ENCODE measurements around the gene BCL10.

Gene BCL10

GRCh38 chr1:85297855-85298629, 21.6 kb upstream of the BCL10 start:
- no peak for DNase-seq

- DNase-seq = no peak
These were observed 21.1 kb upstream of the BCL10 start for GRCh38 chr1:85297538-85297854.

GRCh38 chr1:85296980-85297379, 20.5 kb upstream of the BCL10 start:
- no peak for DNase-seq

DNA sequence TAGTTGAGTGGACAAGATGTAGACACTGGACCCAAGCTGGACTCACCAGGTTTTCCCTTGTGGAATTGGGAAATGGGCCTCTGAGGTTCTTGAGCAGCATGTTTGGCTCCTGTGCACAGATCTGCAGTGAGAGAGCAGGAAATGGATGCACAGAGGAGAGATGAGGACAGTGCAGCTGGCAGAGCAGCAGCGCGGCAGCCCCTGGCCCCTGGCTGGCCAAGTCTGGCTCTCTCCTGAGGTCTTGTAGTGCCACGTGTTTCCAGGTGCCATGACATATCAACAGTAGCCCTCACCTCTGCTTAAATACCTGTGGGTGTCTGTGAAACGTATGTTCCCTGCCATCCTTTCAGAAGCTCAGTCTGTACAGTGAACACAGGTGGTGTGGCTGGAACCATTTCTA, 19.2 kb upstream of the BCL10 start:
- no peak for DNase-seq

GRCh38 chr1:85295006-85295431, 18.6 kb upstream of the BCL10 start:
- no peak for DNase-seq

DNA sequence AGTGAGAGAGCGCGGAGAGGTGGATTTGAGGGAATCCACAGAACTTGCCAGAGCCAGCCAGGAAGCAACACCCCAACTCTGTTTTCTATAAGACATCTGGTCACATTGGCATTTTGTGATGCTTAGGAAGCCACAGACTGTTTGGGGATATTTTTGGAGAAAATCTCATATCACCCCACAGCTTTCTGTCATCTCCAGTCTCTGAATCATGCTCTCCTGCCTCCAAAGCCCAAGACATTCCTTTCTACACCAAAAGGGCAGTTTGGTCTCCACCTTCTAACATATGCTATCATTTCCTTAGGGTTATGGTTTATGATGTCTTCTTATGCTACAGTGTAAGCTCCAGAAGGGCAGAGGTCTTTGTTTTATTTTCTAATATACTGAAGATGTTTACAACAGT, 14.4 kb upstream of the BCL10 start:
- DNase-seq = no peak

DNA sequence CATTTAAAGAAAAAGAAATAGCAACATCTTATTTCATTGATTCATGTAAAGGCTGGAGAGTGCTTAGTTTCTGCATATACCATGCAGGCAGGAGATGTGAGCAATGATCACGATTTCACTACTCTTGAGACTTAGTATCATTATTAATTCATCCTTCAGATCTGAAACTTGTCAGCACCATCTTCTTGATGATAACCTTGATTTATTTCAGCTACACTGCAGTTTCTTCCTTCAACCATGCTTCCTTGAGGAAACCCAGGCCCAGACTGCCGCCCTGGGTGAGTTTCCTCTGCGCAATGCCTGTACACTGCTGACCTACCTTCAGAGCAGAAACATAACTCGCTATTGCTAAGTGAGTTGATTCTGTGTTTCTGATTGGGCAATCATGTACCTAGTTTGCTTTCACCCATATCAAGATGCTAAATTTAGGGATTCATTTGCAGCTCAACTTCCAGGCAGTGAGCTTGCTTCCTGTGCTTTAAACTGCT, 13.5 kb upstream of the BCL10 start:
- DNase-seq = no peak

- peak in 1 of 2 donors; percentile 3 for DNase-seq
These were observed 12.9 kb upstream of the BCL10 start for GRCh38 chr1:85289207-85289847.

DNA sequence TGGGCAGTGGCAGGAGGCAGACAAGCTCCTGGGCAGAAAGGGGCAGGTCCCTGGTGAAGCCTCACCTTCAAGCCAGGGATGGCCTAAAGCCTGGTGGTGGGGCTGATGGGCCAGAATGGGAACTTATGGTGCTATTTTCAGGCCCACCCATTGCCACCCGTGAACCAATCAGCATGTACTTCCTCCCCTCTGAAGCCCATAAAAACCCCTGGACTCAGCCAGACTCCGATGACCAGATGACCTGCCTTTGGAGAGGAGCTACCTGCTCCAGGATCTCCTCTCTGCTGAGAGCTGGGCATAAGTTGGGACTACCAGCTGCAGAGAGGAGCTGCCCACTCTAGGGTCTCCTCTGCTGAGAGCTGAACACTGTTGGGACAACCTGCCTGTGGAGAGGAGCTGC, 7.8 kb upstream of the BCL10 start:
- DNase-seq = no peak

GRCh38 chr1:85283475-85284199, 7.2 kb upstream of the BCL10 start:
- no peak for DNase-seq

GRCh38 chr1:85282424-85282823, 6.0 kb upstream of the BCL10 start:
- DNase-seq = no peak

GRCh38 chr1:85280636-85281035, 4.2 kb upstream of the BCL10 start:
- DNase-seq = no peak

DNA sequence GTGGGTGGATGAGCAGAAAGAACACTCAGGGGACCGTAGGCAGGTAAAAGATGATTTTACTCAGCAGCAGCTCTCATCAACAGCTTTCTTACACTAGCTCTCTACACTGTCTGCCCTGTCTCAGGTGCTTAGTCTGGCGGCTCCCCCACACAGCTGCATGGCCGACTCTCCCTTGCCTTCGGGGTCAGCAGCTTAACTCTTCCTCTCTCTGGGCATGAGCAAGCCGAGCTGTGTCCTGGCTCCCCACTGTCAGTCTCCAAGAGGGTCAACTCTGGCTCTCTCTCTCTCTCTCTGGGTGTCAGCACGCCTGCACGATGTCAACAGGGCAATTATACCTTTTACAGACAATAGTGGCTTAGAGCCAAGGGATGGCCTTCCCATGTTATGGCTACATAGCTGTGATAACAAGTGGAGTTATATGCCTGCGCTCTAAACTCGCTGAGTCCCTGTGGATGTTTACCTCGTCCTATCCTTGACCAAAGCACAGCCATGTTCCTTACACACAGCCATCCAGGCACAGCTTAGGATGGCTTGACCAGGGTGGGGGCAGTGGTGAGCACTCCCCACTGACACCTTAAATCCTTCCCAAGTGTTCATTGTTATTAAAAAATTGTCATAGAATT, 3.1 kb upstream of the BCL10 start:
- DNase-seq = no peak

DNA sequence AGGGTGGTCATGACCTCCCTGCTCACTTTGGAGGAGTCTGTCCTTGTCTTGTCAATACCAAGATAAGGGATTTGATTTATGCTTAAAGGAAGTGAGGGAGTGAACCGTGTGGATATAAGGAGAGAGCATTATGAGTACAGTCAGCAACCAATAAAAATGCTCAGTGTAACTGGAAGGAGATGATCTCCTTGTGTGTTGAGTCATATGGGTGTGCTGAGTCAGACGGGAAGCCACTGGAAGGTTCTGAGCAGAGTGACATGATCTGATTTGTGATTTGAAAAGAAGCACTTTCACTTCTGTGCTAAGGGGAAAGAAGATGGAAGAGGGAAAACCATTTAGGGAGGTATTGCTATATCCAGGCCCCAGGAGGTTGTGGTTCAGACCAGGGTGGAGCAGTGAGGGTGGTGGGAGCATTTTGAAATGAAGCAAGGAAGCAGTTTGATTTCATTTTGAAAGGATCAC, 2.5 kb upstream of the BCL10 start:
- DNase-seq = peak; percentile 81 to 85

- DNase-seq = no peak
These were observed 1.4 kb upstream of the BCL10 start for GRCh38 chr1:85277802-85278201.

DNA sequence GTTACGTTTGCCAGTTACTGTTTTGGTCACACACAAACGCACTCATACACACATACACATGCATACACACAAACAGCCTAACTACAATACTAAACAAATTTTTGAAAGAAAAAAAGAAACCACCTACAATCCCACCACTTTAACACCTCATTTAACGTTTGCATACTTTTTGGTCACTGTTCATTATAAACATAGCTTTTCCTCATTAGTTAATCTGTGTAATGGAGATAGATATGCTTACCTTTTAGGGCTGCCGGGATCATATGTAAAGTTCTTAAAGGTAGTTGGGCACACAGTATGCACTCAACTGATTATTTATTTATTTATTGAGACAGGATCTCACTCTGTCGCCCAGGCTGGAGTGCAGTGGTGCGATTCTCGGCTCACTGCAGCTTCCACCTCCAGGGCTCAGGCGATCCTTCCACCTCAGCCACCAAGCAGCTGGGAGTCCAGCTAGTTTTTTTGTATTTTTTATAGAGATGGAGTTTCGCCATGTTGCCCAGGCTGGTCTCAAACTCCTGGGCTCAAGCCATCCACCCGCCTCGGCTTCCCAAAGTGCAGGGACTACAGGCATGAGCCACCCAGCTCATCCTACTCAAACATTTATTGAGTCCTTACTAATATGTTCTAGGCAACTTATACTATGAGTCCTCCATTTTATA, 677 bp upstream of the BCL10 start:
- DNase-seq = no peak

- peak in 1 of 2 donors; percentile 17 for DNase-seq
These were observed 674 bp downstream of the BCL10 start for GRCh38 chr1:85275701-85276214.

- DNase-seq = peak; percentile 63 to 64
These were observed 1.4 kb downstream of the BCL10 start for GRCh38 chr1:85274969-85275453.

DNA sequence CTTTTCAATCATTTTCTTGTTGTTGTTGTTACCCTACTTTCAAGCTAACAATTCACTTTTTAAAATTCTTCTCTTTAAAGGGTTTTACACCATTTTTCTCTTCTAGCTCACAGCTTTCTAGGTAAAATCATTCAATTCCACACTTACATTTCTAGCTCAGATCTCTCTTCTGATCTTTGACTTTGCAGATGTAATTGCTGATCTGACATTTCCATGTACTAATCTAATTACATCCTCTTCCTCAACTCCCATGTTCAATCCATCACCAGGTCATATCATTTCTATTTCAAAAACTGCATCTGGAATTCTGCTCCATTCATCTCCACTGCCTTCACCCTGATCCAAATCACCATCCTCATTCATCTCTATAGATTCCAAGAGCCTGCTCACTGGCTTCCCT, 3.0 kb downstream of the BCL10 start:
- DNase-seq = no peak

DNA sequence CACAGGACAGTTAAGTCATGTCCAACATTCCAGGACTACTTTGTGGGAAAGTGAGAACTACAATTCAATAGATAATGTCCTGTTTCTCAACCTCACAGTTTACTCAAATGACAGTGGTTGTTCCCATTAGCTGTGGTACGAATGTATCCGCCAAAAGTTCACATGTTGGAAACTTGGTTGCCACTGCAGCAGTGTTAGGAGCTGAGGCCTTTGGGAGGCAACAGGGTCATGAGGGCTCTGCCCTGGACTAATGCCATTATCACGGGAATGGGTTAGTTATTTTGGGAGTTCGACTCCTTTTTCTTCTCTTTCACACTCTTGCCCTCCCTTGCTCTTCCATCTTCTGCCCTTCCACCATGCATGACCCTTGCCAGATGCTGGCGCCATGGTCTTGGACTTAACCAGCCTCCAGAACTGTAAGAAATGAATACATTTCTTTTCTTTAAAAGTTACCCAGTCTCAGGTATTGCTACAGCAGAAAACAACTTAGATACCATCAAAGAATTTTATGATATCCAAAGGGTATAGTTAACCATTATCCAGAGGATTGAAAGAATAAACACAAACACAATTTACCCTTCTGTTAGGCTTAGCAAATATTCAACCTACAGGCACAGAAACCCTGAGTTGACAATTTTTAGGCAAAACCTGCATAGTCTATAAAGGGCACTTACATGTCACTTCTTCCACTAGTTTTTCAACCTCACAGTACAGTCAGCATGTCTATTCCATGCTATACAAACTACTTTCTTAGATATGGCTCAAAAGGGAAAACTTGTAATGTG, 7.4 kb downstream of the BCL10 start:
- no peak for DNase-seq

- no peak for DNase-seq
These were observed 9.1 kb downstream of the BCL10 start for GRCh38 chr1:85267313-85267712.
